Measurements from ENCODE around the gene KRT85. TPM values are rescaled to one million over a fixed set of nuclear protein-coding genes. Genes with fewer than 3 reads are reported as not detected.

The KRT85 gene
- total and polyA plus RNA-seq, 2 of the 4 experiments (the other 2 are of a cell fraction), result not detected

DNA sequence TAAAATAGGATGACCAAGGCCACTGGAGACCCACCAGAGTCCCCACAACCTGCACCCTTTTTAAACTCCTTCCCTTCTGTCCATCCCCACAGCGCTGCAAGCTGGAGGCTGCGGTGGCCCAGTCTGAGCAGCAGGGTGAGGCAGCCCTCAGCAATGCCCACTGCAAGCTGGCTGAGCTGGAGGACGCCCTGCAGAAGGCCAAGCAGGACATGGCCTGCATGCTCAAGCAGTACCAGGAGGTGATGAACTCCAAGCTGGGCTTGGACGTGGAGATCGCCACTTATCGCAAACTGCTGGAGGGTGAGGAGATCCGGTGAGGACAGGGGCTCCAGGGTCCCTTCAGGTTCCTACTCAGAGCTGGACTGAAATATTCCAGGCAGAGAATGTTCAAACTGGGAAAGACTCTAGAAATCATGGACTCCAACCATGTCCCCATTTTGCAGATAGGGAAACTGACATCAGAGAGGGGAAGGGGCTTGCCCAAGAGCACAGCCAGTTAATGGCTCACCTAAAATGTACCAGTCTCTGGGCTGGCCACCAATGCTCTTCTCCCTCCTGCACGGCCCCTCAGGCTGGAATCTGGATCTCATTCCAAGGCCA, 17.2 kb downstream of the KRT85 start:
- TF ChIP-seq FOS (IDR thresholded peaks at IDR 0.05; ENCODE audit: low read depth, low read length) (no peak), MAZ (IDR thresholded peaks at IDR 0.05; ENCODE audit: borderline replicate concordance, low read depth, low read length) (no peak), MAFK (IDR thresholded peaks at IDR 0.05; ENCODE audit: low read depth, low read length) (no peak), RAD21 (IDR thresholded peaks at IDR 0.05; ENCODE audit: low read length) (no peak), RFX5 (IDR thresholded peaks at IDR 0.05; ENCODE audit: low read depth, low read length) (no peak), RCOR1 (IDR thresholded peaks at IDR 0.05; ENCODE audit: insufficient replicate concordance, low read length) (no peak), SMC3 (IDR thresholded peaks at IDR 0.05; ENCODE audit: low read depth, low read length) (no peak), CEBPB (IDR thresholded peaks at IDR 0.05; ENCODE audit: low read depth, low read length) (no peak), CHD1 (IDR thresholded peaks at IDR 0.05; ENCODE audit: low read depth, low read length) (no peak), NFE2L2 (IDR thresholded peaks at IDR 0.05; ENCODE audit: low read depth, low read length) (no peak)
- TF ChIP-seq, protein P1, sequence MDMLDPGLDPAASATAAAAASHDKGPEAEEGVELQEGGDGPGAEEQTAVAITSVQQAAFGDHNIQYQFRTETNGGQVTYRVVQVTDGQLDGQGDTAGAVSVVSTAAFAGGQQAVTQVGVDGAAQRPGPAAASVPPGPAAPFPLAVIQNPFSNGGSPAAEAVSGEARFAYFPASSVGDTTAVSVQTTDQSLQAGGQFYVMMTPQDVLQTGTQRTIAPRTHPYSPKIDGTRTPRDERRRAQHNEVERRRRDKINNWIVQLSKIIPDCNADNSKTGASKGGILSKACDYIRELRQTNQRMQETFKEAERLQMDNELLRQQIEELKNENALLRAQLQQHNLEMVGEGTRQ (IDR thresholded peaks at IDR 0.05; ENCODE audit: low read depth, low read length), result no peak
- TF ChIP-seq, protein P2, sequence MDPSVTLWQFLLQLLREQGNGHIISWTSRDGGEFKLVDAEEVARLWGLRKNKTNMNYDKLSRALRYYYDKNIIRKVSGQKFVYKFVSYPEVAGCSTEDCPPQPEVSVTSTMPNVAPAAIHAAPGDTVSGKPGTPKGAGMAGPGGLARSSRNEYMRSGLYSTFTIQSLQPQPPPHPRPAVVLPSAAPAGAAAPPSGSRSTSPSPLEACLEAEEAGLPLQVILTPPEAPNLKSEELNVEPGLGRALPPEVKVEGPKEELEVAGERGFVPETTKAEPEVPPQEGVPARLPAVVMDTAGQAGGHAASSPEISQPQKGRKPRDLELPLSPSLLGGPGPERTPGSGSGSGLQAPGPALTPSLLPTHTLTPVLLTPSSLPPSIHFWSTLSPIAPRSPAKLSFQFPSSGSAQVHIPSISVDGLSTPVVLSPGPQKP (IDR thresholded peaks at IDR 0.05; ENCODE audit: borderline replicate concordance, low read depth, low read length), result no peak

More for the DNA sequence above, 17.2 kb downstream of the KRT85 start:
- H4K5ac ChIP-seq (ENCODE audit: low read depth, low read length), result no peak overlapping the region
- no peak overlapping the region for H2BK120ac ChIP-seq (ENCODE audit: low read depth, low read length)
- dilution Hi-C loops (cut with HindIII; ENCODE audit: low sequenced_read_pairs, unreplicated experiment) (no loop called here), intact Hi-C loops (cut with micrococcal nuclease) (no loop called here), in situ Hi-C loops (cut with MboI; ENCODE audit: low sequenced_read_pairs) (no loop called here)
- H3K9me1 ChIP-seq (ENCODE audit: insufficient read depth, low read length), result no peaks in the 10 kb centered on the region
- H4K91ac ChIP-seq (ENCODE audit: insufficient read depth, low read depth, low read length), result no peak overlapping the region
- no peak for DNase-seq
- H2BK5ac ChIP-seq (ENCODE audit: low read depth, low read length, poor library complexity, severe bottlenecking), result no peak overlapping the region
- no peak overlapping the region for H3K4ac ChIP-seq (ENCODE audit: low read depth, low read length)
- H3K27ac ChIP-seq (ENCODE audit: insufficient read depth, low read length), result no peak overlapping the region
- H3K9me3 ChIP-seq (ENCODE audit: control insufficient read depth, insufficient read depth, low read length), result no peaks in the 10 kb centered on the region
- H3K4me1 ChIP-seq (ENCODE audit: control insufficient read depth, insufficient read depth, low read length), result no peaks in the 10 kb centered on the region
- no peaks in the 10 kb centered on the region for H3K36me3 ChIP-seq (ENCODE audit: control insufficient read depth, insufficient read depth, low read length)
- H3K4me2 ChIP-seq (ENCODE audit: low read depth, low read length), result no peak overlapping the region
- H4K20me1 ChIP-seq (ENCODE audit: insufficient read depth, low read length), result no peaks in the 10 kb centered on the region
- H3K9ac ChIP-seq (ENCODE audit: low read depth, low read length), result no peak overlapping the region
- no peak overlapping the region for H2BK20ac ChIP-seq (ENCODE audit: low read depth, low read length)
- no peak overlapping the region for H3K56ac ChIP-seq (ENCODE audit: extremely low read depth, insufficient read depth, low read length)
- no peaks in the 10 kb centered on the region for H3K79me1 ChIP-seq (ENCODE audit: low read depth in 1 of 2, low read length in 2 of 2)
- no TSS peak for BruUV-seq (replicated peaks)
- CTCF ChIA-PET, result no interaction called here
- no peak overlapping the region for H2AK5ac ChIP-seq (ENCODE audit: low read depth, low read length)
- no peak overlapping the region for H2AFZ ChIP-seq (replicated peaks; ENCODE audit: low read length, poor library complexity)
- H2BK15ac ChIP-seq (ENCODE audit: low read depth, low read length), result no peak overlapping the region
- H3K4me3 ChIP-seq (ENCODE audit: insufficient read depth, low read depth, low read length), result no peak overlapping the region
- POLR2A ChIA-PET (ENCODE audit: unreplicated experiment), result no interaction called here
- WGBS, 2 experiments (ENCODE audit: extremely low coverage in 2 of 2, insufficient read length in 1 of 2), result 100% methylated on average over 3 of the region's 8 CpGs; no CpG with 5 or more reads in 1 of the 2 experiments
- H3K27me3 ChIP-seq (ENCODE audit: control insufficient read depth, insufficient read depth, low read length), result peaks cover 63% of the 10 kb centered on the region
- H2AK9ac ChIP-seq (replicated peaks; ENCODE audit: low read depth, low read length, poor library complexity), result no peak overlapping the region
- H3K23ac ChIP-seq (ENCODE audit: low read depth, low read length), result no peak overlapping the region
- no peak for ATAC-seq (ENCODE audit: low read depth)
- no peak overlapping the region for H3K18ac ChIP-seq (ENCODE audit: low read depth, low read length)
- no peak overlapping the region for H3K14ac ChIP-seq (replicated peaks; ENCODE audit: low read depth, low read length)
- H4K8ac ChIP-seq (ENCODE audit: low read depth in 2 of 2, low read length in 2 of 2), result no peak overlapping the region
